Ishikawa (cell line): Measurements from ENCODE around the gene AKNA.
"Not testable (repeated sequence)": the region's sequence is repeated elsewhere in the genome, so short reads cannot be mapped to it uniquely, and the experiment has no call there.

Experiments used
- CEBPB ChIP-seq: IDR thresholded peaks from 2 replicates; pipeline ENCODE4 v1.6.1; 2012
- CREB1 ChIP-seq: IDR thresholded peaks from 2 replicates; pipeline ENCODE4 v1.6.1; 2012; ENCODE audit warnings: low read depth
- EGR1 ChIP-seq: IDR thresholded peaks from 2 replicates; pipeline ENCODE4 v1.6.1; 2012
- EP300 ChIP-seq: IDR thresholded peaks from 2 replicates; pipeline ENCODE4 v1.6.1; 2012; ENCODE audit warnings: borderline replicate concordance
- FOXM1 ChIP-seq: IDR thresholded peaks from 2 replicates; pipeline ENCODE4 v1.6.1; 2012; ENCODE audit warnings: low read depth, borderline replicate concordance
- MAX ChIP-seq: IDR thresholded peaks from 2 replicates; pipeline ENCODE4 v1.6.1; 2012
- NFIC ChIP-seq: IDR thresholded peaks from 2 replicates; pipeline ENCODE4 v1.6.1; 2012
- RAD21 ChIP-seq: IDR thresholded peaks from 2 replicates; pipeline ENCODE4 v1.6.1; 2012; ENCODE audit warnings: low read depth
- REST ChIP-seq: IDR thresholded peaks from 2 replicates; pipeline ENCODE4 v1.6.1; 2012; ENCODE audit warnings: low read depth, mild to moderate bottlenecking
- TAF1 ChIP-seq: IDR thresholded peaks from 2 replicates; pipeline ENCODE4 v1.6.1; 2012; ENCODE audit warnings: low read depth, mild to moderate bottlenecking
- TCF12 ChIP-seq: IDR thresholded peaks from 2 replicates; pipeline ENCODE4 v1.6.1; 2012; ENCODE audit warnings: low read depth
- TEAD4 ChIP-seq: IDR thresholded peaks from 2 replicates; pipeline ENCODE4 v1.6.1; 2012
- USF1 ChIP-seq: IDR thresholded peaks from 2 replicates; pipeline ENCODE4 v1.6.1; 2012
- YY1 ChIP-seq: IDR thresholded peaks from 2 replicates; pipeline ENCODE4 v1.6.1; 2012; ENCODE audit warnings: low read depth
- ZBTB7A ChIP-seq: IDR thresholded peaks from 2 replicates; pipeline ENCODE4 v1.6.1; 2012; ENCODE audit warnings: low read depth

The AKNA gene

GRCh38 chr9:114335745-114336144, 52.0 kb downstream of the AKNA start:
- TF ChIP-seq CREB1 (no peak), CEBPB (no peak), TAF1 (no peak), USF1 (no peak), EGR1 (no peak), MAX (no peak), RAD21 (no peak), EP300 (no peak), FOXM1 (no peak), NFIC (no peak), TEAD4 (no peak), ZBTB7A (no peak)

GRCh38 chr9:114334490-114334889, 53.3 kb downstream of the AKNA start:
- TF ChIP-seq EP300, result no peak
- TF ChIP-seq MAX, result no peak
- TF ChIP-seq CREB1, result no peak
- TF ChIP-seq RAD21, result no peak
- TF ChIP-seq FOXM1, result no peak
- TF ChIP-seq TAF1, result no peak
- no peak for TF ChIP-seq REST
- no peak for TF ChIP-seq TCF12
- TF ChIP-seq ZBTB7A, result no peak
- no peak for TF ChIP-seq TEAD4
- no peak for TF ChIP-seq NFIC
- TF ChIP-seq EGR1, result no peak

GRCh38 chr9:114330636-114331035, 57.1 kb downstream of the AKNA start:
- no peak for TF ChIP-seq EP300
- TF ChIP-seq TAF1, result no peak
- TF ChIP-seq ZBTB7A, result no peak
- no peak for TF ChIP-seq REST
- TF ChIP-seq YY1, result no peak
- TF ChIP-seq MAX, result no peak
- TF ChIP-seq FOXM1, result no peak
- TF ChIP-seq CEBPB, result no peak
- no peak for TF ChIP-seq NFIC
- TF ChIP-seq USF1, result no peak
- TF ChIP-seq CREB1, result no peak
- TF ChIP-seq EGR1, result no peak
- TF ChIP-seq TEAD4, result no peak
- no peak for TF ChIP-seq RAD21
- no peak for TF ChIP-seq TCF12

GRCh38 chr9:114329625-114330022, 58.2 kb downstream of the AKNA start, which contains the start of gene ORM2:
ORM2 (plus strand) TSS chr9:114329869; CDS start chr9:114329905, 36 bp downstream.
- TF ChIP-seq MAX, EGR1, NFIC: not testable (repeated sequence)

- TF ChIP-seq MAX (no peak), NFIC (no peak), CEBPB (no peak), EP300 (no peak), RAD21 (no peak), TEAD4 (no peak), REST (no peak), TCF12 (no peak), EGR1 (no peak), YY1 (no peak), TAF1 (no peak), FOXM1 (no peak), ZBTB7A (no peak), CREB1 (no peak), USF1 (no peak)
Observed at GRCh38 chr9:114327749-114328148, 60.0 kb downstream of the AKNA start.
